Stomach smooth muscle (tissue), 2 donors: ENCODE results near the gene CELF5.
"Not testable (repeated sequence)": the region's sequence is repeated elsewhere in the genome, so short reads cannot be mapped to it uniquely, and the experiment has no call there.

Experiments used
- H3K27ac ChIP-seq: one replicate; pipeline ENCODE4 v1.7.0; 2013; ENCODE audit warnings: mild to moderate bottlenecking, low read length, inconsistent platforms
- H3K27me3 ChIP-seq, 2 donors: one replicate each; pipeline ENCODE4 v1.7.0; 2013; ENCODE audit warnings: low read length in 2 of 2; ENCODE audit not compliant: insufficient read depth in 2 of 2, control insufficient read depth in 1 of 2
- H3K36me3 ChIP-seq, 2 donors: one replicate each; pipeline ENCODE4 v1.7.0; 2013; ENCODE audit warnings: low read length in 2 of 2; ENCODE audit not compliant: control insufficient read depth in 2 of 2, insufficient read depth in 2 of 2
- H3K4me1 ChIP-seq: one replicate; pipeline ENCODE4 v1.7.0; 2013; ENCODE audit warnings: low read length; ENCODE audit not compliant: control insufficient read depth, insufficient read depth
- H3K4me3 ChIP-seq, 2 donors: one replicate each; pipeline ENCODE4 v1.7.0; 2013; ENCODE audit warnings: low read length in 2 of 2
- H3K9ac ChIP-seq, 2 donors: one replicate each; pipeline ENCODE4 v1.7.0; 2013; ENCODE audit warnings: low read length in 2 of 2, mild to moderate bottlenecking in 1 of 2
- H3K9me3 ChIP-seq, 2 donors: one replicate each; pipeline ENCODE4 v1.7.0; 2013; ENCODE audit warnings: low read length in 2 of 2; ENCODE audit not compliant: control insufficient read depth in 2 of 2
- donor health status: healthy.
- donor health status: Pancreatic carcinoma.

Gene CELF5

GRCh38 chr19:3185461-3186159 lies 38.9 kb upstream of the CELF5 start, which contains the start of gene NCLN:
NCLN (plus strand) TSS chr19:3185930; CDS start chr19:3186031, 101 bp downstream.
- peak within 1 kb of the TSS; percentile 79 for H3K27ac ChIP-seq
- peaks cover 26% of the 10 kb centered on the region for H3K4me1 ChIP-seq
- H3K36me3 ChIP-seq: no peaks in the 10 kb centered on the region
- H3K4me3 ChIP-seq: peak within 1 kb of the TSS; percentile 84 to 91
- no peaks in the 10 kb centered on the region for H3K9me3 ChIP-seq
- peak within 1 kb of the TSS; percentile 74 to 80 for H3K9ac ChIP-seq
- no peaks in the 10 kb centered on the region for H3K27me3 ChIP-seq

GRCh38 chr19:3186160-3186688 lies 38.2 kb upstream of the CELF5 start:
- peak overlapping the region; percentile 73 to 91 for H3K4me3 ChIP-seq
- peak overlapping the region; percentile 74 to 80 for H3K9ac ChIP-seq
- no peaks in the 10 kb centered on the region for H3K9me3 ChIP-seq
- H3K36me3 ChIP-seq: no peaks in the 10 kb centered on the region
- H3K27me3 ChIP-seq: no peaks in the 10 kb centered on the region
- no peak overlapping the region for H3K27ac ChIP-seq
- H3K4me1 ChIP-seq: peaks cover 26% of the 10 kb centered on the region

GRCh38 chr19:3186891-3187661 lies 37.4 kb upstream of the CELF5 start:
- Histone ChIP-seq H3K4me3 (peak overlapping the region; percentile 73 to 91), H3K9ac (peak overlapping the region; percentile 74 to 80), H3K36me3 (no peaks in the 10 kb centered on the region), H3K9me3 (no peaks in the 10 kb centered on the region), H3K27ac (no peak overlapping the region), H3K4me1 (peaks cover 26% of the 10 kb centered on the region), H3K27me3 (no peaks in the 10 kb centered on the region)

GRCh38 chr19:3187662-3188511 lies 36.6 kb upstream of the CELF5 start:
- H3K4me3 ChIP-seq: no peak overlapping the region
- H3K9ac ChIP-seq: no peak overlapping the region
- H3K27ac ChIP-seq: no peak overlapping the region
- no peaks in the 10 kb centered on the region for H3K36me3 ChIP-seq
- no peaks in the 10 kb centered on the region for H3K27me3 ChIP-seq
- peaks cover 26% of the 10 kb centered on the region for H3K4me1 ChIP-seq
- no peaks in the 10 kb centered on the region for H3K9me3 ChIP-seq

- Histone ChIP-seq H3K36me3 (peaks cover 0 to 3% of the 10 kb centered on the region in 2 donors), H3K9me3 (no peaks in the 10 kb centered on the region), H3K27me3 (no peaks in the 10 kb centered on the region), H3K4me1 (peaks cover 26% of the 10 kb centered on the region), H3K9ac (no peak overlapping the region), H3K27ac (no peak overlapping the region), H3K4me3 (no peak overlapping the region)
Measured at GRCh38 chr19:3188627-3189596, 35.5 kb upstream of the CELF5 start.

- H3K27me3 ChIP-seq: no peaks in the 10 kb centered on the region
- peaks cover 0 to 3% of the 10 kb centered on the region in 2 donors for H3K36me3 ChIP-seq
- no peak overlapping the region for H3K4me3 ChIP-seq
- no peaks in the 10 kb centered on the region for H3K9me3 ChIP-seq
- H3K4me1 ChIP-seq: peaks cover 23% of the 10 kb centered on the region
- no peak overlapping the region for H3K9ac ChIP-seq
- no peak overlapping the region for H3K27ac ChIP-seq
Measured at GRCh38 chr19:3189702-3190469, 34.6 kb upstream of the CELF5 start.

GRCh38 chr19:3190470-3190770 lies 34.0 kb upstream of the CELF5 start:
- H3K9ac ChIP-seq: no peak overlapping the region
- H3K27ac ChIP-seq: no peak overlapping the region
- H3K9me3 ChIP-seq: no peaks in the 10 kb centered on the region
- no peaks in the 10 kb centered on the region for H3K27me3 ChIP-seq
- H3K4me3 ChIP-seq: no peak overlapping the region
- peaks cover 0 to 3% of the 10 kb centered on the region in 2 donors for H3K36me3 ChIP-seq
- peaks cover 19% of the 10 kb centered on the region for H3K4me1 ChIP-seq

- Histone ChIP-seq H3K4me3 (no peak overlapping the region), H3K27ac (no peak overlapping the region), H3K36me3 (peaks cover 0 to 3% of the 10 kb centered on the region in 2 donors), H3K9ac (no peak overlapping the region), H3K9me3 (no peaks in the 10 kb centered on the region), H3K4me1 (peaks cover 18% of the 10 kb centered on the region), H3K27me3 (no peaks in the 10 kb centered on the region)
Measured at GRCh38 chr19:3190921-3191805, 33.3 kb upstream of the CELF5 start.

- not testable (repeated sequence) for H3K27me3 ChIP-seq, H3K9ac ChIP-seq, H3K36me3 ChIP-seq, H3K4me3 ChIP-seq, H3K27ac ChIP-seq, H3K9me3 ChIP-seq
- peaks cover 12% of the 10 kb centered on the region for H3K4me1 ChIP-seq
Measured at GRCh38 chr19:3191806-3192104, 32.7 kb upstream of the CELF5 start.
